Lung (tissue), 12 donors: ENCODE data around the gene RASGEF1C. TPM values are rescaled to one million over a fixed set of nuclear protein-coding genes. Genes with fewer than 3 reads are reported as not detected.

Source experiments
- ATAC-seq: fragments of 200-7000 bp; cut with Tn5 transposase; one replicate; pipeline ENCODE4 v1.9.1; 2020; ENCODE audit warnings: moderate number of reproducible peaks; ENCODE audit not compliant: insufficient read depth, low FRiP score
- DNase-seq, 3 donors: peaks; one replicate each; pipeline ENCODE4 v3.0.0-alpha.2; 2013 to 2017
- H3K27ac ChIP-seq, 2 donors: one replicate each; pipeline ENCODE4 v1.5.1; 2013; ENCODE audit warnings: mild to moderate bottlenecking in 2 of 2, moderate library complexity in 2 of 2, control low read depth in 1 of 2, inconsistent platforms in 1 of 2, low read depth in 1 of 2, low read length in 1 of 2
- H3K27me3 ChIP-seq, 3 donors: one replicate each; pipeline ENCODE4 v1.5.1; 2013; ENCODE audit warnings: low read length in 2 of 3; ENCODE audit not compliant: control insufficient read depth in 3 of 3, insufficient read depth in 3 of 3
- H3K36me3 ChIP-seq, 4 donors: one replicate each; pipeline ENCODE4 v1.5.1; 2013; ENCODE audit warnings: low read length in 4 of 4, mild to moderate bottlenecking in 1 of 4, moderate library complexity in 1 of 4; ENCODE audit not compliant: control insufficient read depth in 4 of 4, insufficient read depth in 4 of 4
- H3K4me1 ChIP-seq, 5 donors: one replicate each; pipeline ENCODE4 v1.5.1; 2013; ENCODE audit warnings: low read length in 5 of 5, mild to moderate bottlenecking in 2 of 5, moderate library complexity in 1 of 5; ENCODE audit not compliant: control insufficient read depth in 5 of 5, insufficient read depth in 5 of 5
- H3K4me3 ChIP-seq: one replicate; pipeline ENCODE4 v1.5.1; 2013; ENCODE audit warnings: mild to moderate bottlenecking, control low read depth, moderate library complexity
- H3K9ac ChIP-seq, 2 donors: one replicate each; pipeline ENCODE4 v1.5.1; 2013; ENCODE audit warnings: low read length in 2 of 2, control low read depth in 1 of 2; ENCODE audit not compliant: insufficient read depth in 1 of 2
- H3K9me3 ChIP-seq, 4 donors: one replicate each; pipeline ENCODE4 v1.5.1; 2013; ENCODE audit warnings: low read length in 3 of 4, mild to moderate bottlenecking in 1 of 4, moderate library complexity in 1 of 4; ENCODE audit not compliant: control insufficient read depth in 4 of 4, insufficient read depth in 3 of 4
- CTCF ChIP-seq: IDR thresholded peaks from 2 replicates; pipeline ENCODE4 v1.5.1; 2012; ENCODE audit warnings: mild to moderate bottlenecking; ENCODE audit errors: control extremely low read depth, extremely low read depth
- WGBS, 2 donors: extraction: QIAGEN DNeasy Blood & Tissue Kit; methylation state at CpG; one replicate each; pipeline ENCODE4 v1.1.7; 2013; 5-methylcytosine and 5-hydroxymethylcytosine counted together
- polyA plus RNA-seq, 2 donors: library from polyadenylated mRNA; stranded (reverse); fragments of 200-250 nt; gene quantifications; one replicate each; pipeline ENCODE4 v1.2.1, GENCODE V29; 2013
- total RNA-seq, 2 donors: library from RNA; depleted of rRNA in 1 of 2; stranded (reverse); fragments of >200 nt in 1 of 2; gene quantifications; one replicate each; pipeline ENCODE4 v1.2.1, GENCODE V29; 2014 to 2021
- donor health status: control.
- donor health status: control.
- donor health status: Bipolar disorder and iron deficiency.
- donor health status: healthy.
- donor health status: DM: yes; HTN: yes; CAD: no.

Gene RASGEF1C
- total and polyA plus RNA-seq, 4 donors: 0.03 to 0.31 TPM; not detected in 2

DNA sequence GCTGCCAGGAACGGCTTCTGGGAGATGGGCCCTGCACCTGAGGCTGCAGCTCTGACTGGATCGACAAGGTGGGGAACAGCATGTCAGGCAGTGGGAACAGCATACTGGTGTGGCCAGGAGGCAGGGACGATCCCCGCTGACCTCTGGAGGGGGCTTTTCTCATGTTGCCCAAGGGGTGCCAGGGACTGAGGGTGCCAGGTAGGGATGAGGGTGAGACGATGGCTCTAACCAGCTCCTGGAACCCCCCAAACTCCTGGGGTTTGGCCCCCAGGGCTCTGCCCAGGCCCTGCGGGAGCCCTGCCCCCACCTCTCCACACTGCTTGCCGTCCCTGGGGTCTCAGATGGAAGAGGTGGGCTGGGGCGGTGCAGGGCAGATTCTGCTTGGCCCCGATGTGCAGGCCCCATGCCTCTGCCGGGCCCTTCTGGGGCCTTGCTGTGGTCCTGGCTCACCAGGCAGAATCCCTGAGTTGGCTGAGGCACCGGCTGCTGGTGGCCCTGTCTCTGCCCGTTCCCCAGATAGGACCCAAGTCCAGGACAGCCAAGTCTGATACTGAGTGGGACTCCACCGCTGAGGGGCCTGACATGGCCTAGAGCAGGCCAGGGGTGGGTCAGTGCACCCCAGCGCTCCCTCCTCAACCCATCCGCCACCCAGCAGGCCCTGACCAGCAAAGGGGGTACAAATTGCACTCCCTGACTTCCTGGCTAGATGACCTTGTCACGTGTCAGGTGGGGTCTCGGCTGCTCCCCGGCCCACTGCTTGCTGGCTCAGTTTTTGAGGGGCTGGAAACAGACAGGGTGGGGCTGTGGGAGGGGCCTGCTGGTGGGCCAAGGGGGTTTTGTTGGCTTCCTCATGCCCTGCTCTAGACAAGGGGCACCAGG, 109.0 kb downstream of the RASGEF1C start:
- ATAC-seq (no peak), DNase-seq (no peak)
- H3K36me3 ChIP-seq: no peaks in the 10 kb centered on the region
- no peak for TF ChIP-seq CTCF
- H3K27ac ChIP-seq: no peak overlapping the region
- no peaks in the 10 kb centered on the region for H3K9me3 ChIP-seq
- H3K9ac ChIP-seq: no peak overlapping the region
- H3K4me1 ChIP-seq: no peaks in the 10 kb centered on the region
- H3K4me3 ChIP-seq: no peak overlapping the region
- WGBS, 2 donors: 90 to 94% methylated on average over 18 of the region's 18 CpGs
- no peaks in the 10 kb centered on the region for H3K27me3 ChIP-seq

DNA sequence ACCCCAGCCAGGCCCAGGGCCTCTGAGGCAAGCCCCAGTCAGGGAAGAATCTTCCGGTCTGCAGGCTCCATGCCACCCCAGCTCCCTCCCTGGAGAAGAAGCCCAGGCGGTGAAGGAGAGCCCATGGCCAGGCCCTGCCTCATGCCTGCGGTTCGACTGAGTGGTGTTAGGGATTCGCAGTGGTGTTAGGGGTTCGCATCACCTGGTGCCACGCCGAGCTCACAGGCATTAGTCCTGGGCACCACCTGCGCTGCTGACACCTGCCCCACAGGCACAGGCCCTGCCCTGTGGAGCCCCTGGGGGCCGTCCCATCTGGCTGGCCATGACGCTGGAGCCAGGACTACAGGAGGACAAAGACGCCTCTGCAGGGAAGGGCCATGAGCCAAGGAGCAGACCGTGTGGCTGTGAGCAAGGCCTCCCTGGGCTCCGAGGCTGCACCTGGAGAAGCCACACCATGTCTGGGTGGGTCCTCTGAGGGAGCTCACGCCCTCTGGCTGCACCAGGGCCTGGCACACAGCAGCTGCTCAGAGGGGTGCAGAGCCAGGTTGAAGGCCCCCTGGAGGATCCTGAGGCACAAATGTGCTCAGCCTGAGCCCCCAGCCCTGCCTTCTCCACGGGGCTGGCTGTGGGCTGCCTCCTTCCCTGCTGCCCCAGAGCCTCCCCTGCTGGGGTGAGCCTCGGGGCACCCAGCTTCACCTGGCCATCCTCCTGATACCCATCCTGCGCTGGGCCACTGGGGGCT, 109.8 kb downstream of the RASGEF1C start:
- Histone ChIP-seq H3K36me3 (no peaks in the 10 kb centered on the region), H3K9ac (no peak overlapping the region), H3K27me3 (no peaks in the 10 kb centered on the region), H3K4me1 (no peaks in the 10 kb centered on the region), H3K27ac (no peak overlapping the region), H3K9me3 (no peaks in the 10 kb centered on the region), H3K4me3 (no peak overlapping the region)
- DNase-seq (no peak), ATAC-seq (no peak)
- TF ChIP-seq CTCF: no peak
- WGBS, 2 donors: 87 to 93% methylated on average over 18 of the region's 18 CpGs

GRCh38 chr5:180098526-180098925, 110.5 kb downstream of the RASGEF1C start:
- no peaks in the 10 kb centered on the region for H3K9me3 ChIP-seq
- ATAC-seq: no peak
- H3K9ac ChIP-seq: no peak overlapping the region
- H3K4me3 ChIP-seq: no peak overlapping the region
- no peak overlapping the region for H3K27ac ChIP-seq
- H3K36me3 ChIP-seq: no peaks in the 10 kb centered on the region
- TF ChIP-seq CTCF: no peak
- WGBS, 2 donors: 88 to 91% methylated on average over 8 of the region's 8 CpGs
- no peak for DNase-seq
- no peaks in the 10 kb centered on the region for H3K27me3 ChIP-seq
- no peaks in the 10 kb centered on the region for H3K4me1 ChIP-seq
